K562 (cell line): ENCODE results near the gene RGS5. TPM values are rescaled to one million over a fixed set of nuclear protein-coding genes. Genes with fewer than 3 reads are reported as not detected.

ENCODE experiments used
- AFF1 ChIP-seq, 2 experiments: fragments of 450-650 bp; IDR thresholded peaks; 2 replicates each; pipeline ENCODE4 v1.6.1; 2018; ENCODE audit warnings: mild to moderate bottlenecking in 2 of 2, low read depth in 1 of 2; ENCODE audit not compliant: partially characterized antibody in 2 of 2
- ATF3 ChIP-seq, 2 experiments: fragments of 450-650 bp in 1 of 2; sonication (generic) in 1 of 2; formaldehyde crosslinking in 1 of 2; IDR thresholded peaks in 1 of 2; conservative IDR thresholded peaks in 1 of 2; 2 replicates each; pipeline versions ENCODE4 v1.6.1 to v1.8.1; 2016 to 2023; ENCODE audit warnings: mild to moderate bottlenecking in 2 of 2, moderate library complexity in 2 of 2, inconsistent platforms in 1 of 2, missing genetic modification reagents in 1 of 2
- CBFA2T3 ChIP-seq: fragments of 450-650 bp; IDR thresholded peaks from 2 replicates; pipeline ENCODE4 v1.6.1; 2017
- E2F1 ChIP-seq: sonication (generic); formaldehyde crosslinking; IDR thresholded peaks from 2 replicates; pipeline ENCODE4 v1.8.1; 2023; ENCODE audit warnings: mild to moderate bottlenecking, missing genetic modification reagents, moderate library complexity
- HMGN3 ChIP-seq: IDR thresholded peaks from 2 replicates; pipeline ENCODE4 v1.6.1; 2011; ENCODE audit warnings: borderline replicate concordance, low read depth, mild to moderate bottlenecking, mixed read lengths, low read length; ENCODE audit not compliant: insufficient read length; ENCODE audit errors: extremely low read depth
- KLF16 ChIP-seq: IDR thresholded peaks from 2 replicates; pipeline ENCODE4 v1.6.1; 2016; ENCODE audit warnings: antibody characterized with exemption
- KLF6 ChIP-seq: fragments of 250-450 bp; sonication (Bioruptor Pico); IDR thresholded peaks from 2 replicates; pipeline ENCODE4 v1.4.0; 2020; ENCODE audit warnings: mild to moderate bottlenecking, moderate library complexity, borderline replicate concordance
- MCM2 ChIP-seq: fragments of 450-650 bp; IDR thresholded peaks from 2 replicates; pipeline ENCODE4 v1.6.1; 2017; ENCODE audit warnings: low read depth, mild to moderate bottlenecking
- NFXL1 ChIP-seq: fragments of 450-650 bp; formaldehyde crosslinking; IDR thresholded peaks from 2 replicates; pipeline ENCODE4 v1.4.0; 2021; ENCODE audit warnings: mild to moderate bottlenecking
- NR0B1 ChIP-seq: fragments of 450-650 bp; IDR thresholded peaks from one replicate; pipeline ENCODE4 v1.6.1; 2018; ENCODE audit warnings: mild to moderate bottlenecking, moderate library complexity; ENCODE audit not compliant: partially characterized antibody
- SOX6 ChIP-seq: fragments of 450-650 bp; IDR thresholded peaks from 2 replicates; pipeline ENCODE4 v1.6.1; 2014; ENCODE audit warnings: mild to moderate bottlenecking
- ZFP36 ChIP-seq: fragments of 150-350 bp; IDR thresholded peaks from 2 replicates; pipeline ENCODE4 v1.6.1; 2018; ENCODE audit warnings: low read length, low read depth; ENCODE audit not compliant: partially characterized antibody
- ZNF592 ChIP-seq: fragments of 450-650 bp; IDR thresholded peaks from 2 replicates; pipeline ENCODE4 v1.6.1; 2017; ENCODE audit warnings: antibody characterized with exemption, mild to moderate bottlenecking
- polyA plus RNA-seq, 8 experiments: library from polyadenylated mRNA; depleted of rRNA in 4 of 8; stranded (reverse) in 5 of 8; unstranded in 3 of 8; fragments of >200 nt; fragmentation: Nextera tagmentation in 2 of 8; fragmentation: Illumina TruSeq in 1 of 8; extraction: Ambion mirVana in 2 of 8; extraction: Trizol in 1 of 8; gene quantifications; 2 replicates each; pipeline versions ENCODE4 v1.2.1 to v1.2.3, GENCODE V29; 2011 to 2014; ENCODE audit warnings: inconsistent platforms in 1 of 8, missing spikeins in 1 of 8
- total RNA-seq, 7 experiments: library from RNA; depleted of rRNA in 6 of 7; stranded (reverse); fragments of >200 nt in 6 of 7; fragmentation: Illumina TruSeq in 2 of 7; extraction: Trizol in 2 of 7; gene quantifications; 2 replicates each; pipeline versions ENCODE4 v1.2.1 to v1.2.3, GENCODE V29; 2011 to 2021; ENCODE audit warnings: low replicate concordance in 1 of 7

The RGS5 gene
- total and polyA plus RNA-seq, 9 of the 15 experiments (the other 6 are each of a cell fraction or from before 2014, with no cell fraction given) = 0.71 to 5.3 (median 2.4) TPM

GRCh38 chr1:163195728-163196448 lies 6.8 kb downstream of the RGS5 start (continued):
- TF ChIP-seq E2F1 = no peak
- no peak for TF ChIP-seq KLF6
- TF ChIP-seq ZNF592 = no peak
- peak; percentile 38 for TF ChIP-seq HMGN3
- peak; percentile 65 for TF ChIP-seq CBFA2T3
- TF ChIP-seq MCM2 = no peak
- TF ChIP-seq ZFP36 = peak; percentile 74
- TF ChIP-seq NFXL1 (CRISPR knock-in tag) = no peak
- TF ChIP-seq KLF16 = peak; percentile 40; the same call in 1 of the 2 replicates
- no peak for TF ChIP-seq AFF1 (IDR thresholded peaks at IDR 0.05; ENCODE audit: low read depth in 1 of 2, partially characterized antibody in 2 of 2)
- peak; percentile 17; the same call in 1 of the 2 replicates for TF ChIP-seq ATF3 (IDR thresholded peaks at IDR 0.05)
- no peak for TF ChIP-seq ATF3 (CRISPR knock-in tag; conservative IDR thresholded peaks at IDR 0.05)
- TF ChIP-seq NR0B1 = no peak
- TF ChIP-seq SOX6 = peak; percentile 73; the same call in 1 of the 2 replicates
